K562 (cell line): ENCODE data around the gene KCP. TPM values are rescaled to one million over a fixed set of nuclear protein-coding genes. Genes with fewer than 3 reads are reported as not detected.
A peak's percentile ranks its signal among the peaks of the same experiment; 100 is the strongest.

Experiments used
- CTCFL ChIP-seq: IDR thresholded peaks from 2 replicates; pipeline ENCODE4 v1.6.1; 2011; ENCODE audit warnings: borderline replicate concordance, low read depth, mild to moderate bottlenecking, moderate library complexity, low read length; ENCODE audit not compliant: insufficient read depth, poor library complexity, severe bottlenecking
- GTF2F1 ChIP-seq: IDR thresholded peaks from 2 replicates; pipeline ENCODE4 v1.6.1; 2011; ENCODE audit warnings: low read depth, low read length, improper control_type of control experiment
- HIVEP1 ChIP-seq: fragments of 250-450 bp; sonication (Bioruptor Pico); IDR thresholded peaks from 2 replicates; pipeline ENCODE4 v1.4.0; 2020; ENCODE audit warnings: mild to moderate bottlenecking
- KHSRP ChIP-seq: fragments of 450-650 bp; IDR thresholded peaks from 2 replicates; pipeline ENCODE4 v1.6.1; 2017
- MNT ChIP-seq, 2 experiments: fragments of 450-650 bp; conservative IDR thresholded peaks; 2 replicates each; pipeline ENCODE4 v1.6.1; 2017; ENCODE audit warnings: mild to moderate bottlenecking in 2 of 2, moderate library complexity in 2 of 2
- NFYB ChIP-seq: IDR thresholded peaks from 2 replicates; pipeline ENCODE4 v1.6.1; 2011; ENCODE audit warnings: mild to moderate bottlenecking, moderate library complexity; ENCODE audit not compliant: insufficient read length; ENCODE audit errors: extremely low read depth
- NR1H2 ChIP-seq: sonication (generic); formaldehyde crosslinking; IDR thresholded peaks from 2 replicates; pipeline ENCODE4 v1.4.0; 2020; ENCODE audit warnings: mild to moderate bottlenecking, missing genetic modification reagents
- ZNF318 ChIP-seq, 2 experiments: fragments of 450-650 bp; IDR thresholded peaks; 2 replicates each; pipeline ENCODE4 v1.6.1; 2016; ENCODE audit warnings: mild to moderate bottlenecking in 2 of 2, borderline replicate concordance in 1 of 2, low read depth in 1 of 2, moderate library complexity in 1 of 2
- ZNF449 ChIP-seq: fragments of 250-450 bp; sonication (Bioruptor Pico); IDR thresholded peaks from 2 replicates; pipeline ENCODE4 v1.8.0; 2022; ENCODE audit warnings: moderate library complexity, mild to moderate bottlenecking, inconsistent platforms
- polyA plus RNA-seq, 8 experiments: library from polyadenylated mRNA; depleted of rRNA in 4 of 8; stranded (reverse) in 5 of 8; unstranded in 3 of 8; fragments of >200 nt; fragmentation: Nextera tagmentation in 2 of 8; fragmentation: Illumina TruSeq in 1 of 8; extraction: Ambion mirVana in 2 of 8; extraction: Trizol in 1 of 8; gene quantifications; 2 replicates each; pipeline versions ENCODE4 v1.2.1 to v1.2.3, GENCODE V29; 2011 to 2014; ENCODE audit warnings: inconsistent platforms in 1 of 8, missing spikeins in 1 of 8
- total RNA-seq, 7 experiments: library from RNA; depleted of rRNA in 6 of 7; stranded (reverse); fragments of >200 nt in 6 of 7; fragmentation: Illumina TruSeq in 2 of 7; extraction: Trizol in 2 of 7; gene quantifications; 2 replicates each; pipeline versions ENCODE4 v1.2.1 to v1.2.3, GENCODE V29; 2011 to 2021; ENCODE audit warnings: low replicate concordance in 1 of 7
- TF ChIP-seq, protein P1 (sequence below): IDR thresholded peaks from 2 replicates; pipeline ENCODE4 v1.6.1; 2016; ENCODE audit warnings: missing genetic modification characterization, missing compliant biosample characterization

KCP gene
- total and polyA plus RNA-seq, 9 of the 15 experiments (the other 6 are each of a cell fraction or from before 2014, with no cell fraction given): 0.06 to 0.17 (median 0.12) TPM; not detected in 3

DNA sequence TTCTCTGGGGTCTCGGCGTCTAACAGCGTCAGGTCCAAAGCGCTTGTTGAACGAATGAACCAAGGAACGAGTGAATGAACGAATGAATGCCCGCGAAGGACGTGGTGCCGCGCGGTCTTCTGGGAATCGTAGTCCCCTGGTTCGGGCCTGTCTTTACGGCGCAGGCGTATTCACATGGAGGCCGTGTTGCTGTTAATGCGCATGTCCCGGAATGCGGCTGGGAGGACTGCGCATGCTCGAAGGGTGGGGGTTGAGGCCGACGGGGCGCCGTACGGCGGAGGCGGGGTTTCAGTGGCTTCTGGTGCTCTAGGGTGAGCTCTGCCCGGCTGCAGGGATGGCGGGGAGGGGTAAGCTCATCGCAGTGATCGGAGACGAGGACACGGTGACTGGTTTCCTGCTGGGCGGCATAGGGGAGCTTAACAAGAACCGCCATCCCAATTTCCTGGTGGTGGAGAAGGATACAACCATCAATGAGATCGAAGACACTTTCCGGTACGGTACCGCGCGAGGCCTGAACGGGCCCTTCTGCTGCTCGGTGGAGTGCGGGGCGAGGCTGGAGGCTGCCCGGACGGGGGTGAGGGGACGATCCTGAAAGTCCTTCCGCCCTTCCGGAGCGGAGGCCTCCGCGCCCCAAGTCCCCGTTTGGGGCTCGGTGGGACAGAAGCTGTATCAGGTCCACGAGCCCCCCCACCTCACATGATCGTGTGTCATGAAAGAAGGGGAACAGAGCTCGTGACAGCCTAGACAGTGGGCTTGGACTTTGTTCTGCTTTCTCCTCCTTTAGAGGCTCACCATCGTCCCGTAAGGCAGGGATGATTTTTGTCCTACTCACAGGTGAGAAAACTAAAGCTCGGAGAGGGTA is 47.7 kb downstream of the KCP start, which contains the start of gene ATP6V1F (continued):
- no peak for TF ChIP-seq CTCFL
- TF ChIP-seq NR1H2 (CRISPR knock-in tag): 0 out of 2 replicates have a peak, but pooled peaks have one; percentile 59
- TF ChIP-seq ZNF449: no peak
- TF ChIP-seq KHSRP: no peak
- no peak for TF ChIP-seq HIVEP1 (CRISPR knock-in tag)
- TF ChIP-seq, protein P1, sequence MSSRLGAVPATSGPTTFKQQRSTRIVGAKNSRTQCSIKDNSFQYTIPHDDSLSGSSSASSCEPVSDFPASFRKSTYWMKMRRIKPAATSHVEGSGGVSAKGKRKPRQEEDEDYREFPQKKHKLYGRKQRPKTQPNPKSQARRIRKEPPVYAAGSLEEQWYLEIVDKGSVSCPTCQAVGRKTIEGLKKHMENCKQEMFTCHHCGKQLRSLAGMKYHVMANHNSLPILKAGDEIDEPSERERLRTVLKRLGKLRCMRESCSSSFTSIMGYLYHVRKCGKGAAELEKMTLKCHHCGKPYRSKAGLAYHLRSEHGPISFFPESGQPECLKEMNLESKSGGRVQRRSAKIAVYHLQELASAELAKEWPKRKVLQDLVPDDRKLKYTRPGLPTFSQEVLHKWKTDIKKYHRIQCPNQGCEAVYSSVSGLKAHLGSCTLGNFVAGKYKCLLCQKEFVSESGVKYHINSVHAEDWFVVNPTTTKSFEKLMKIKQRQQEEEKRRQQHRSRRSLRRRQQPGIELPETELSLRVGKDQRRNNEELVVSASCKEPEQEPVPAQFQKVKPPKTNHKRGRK (tag): no peak
- no peak; the same call in 1 of the 2 replicates for TF ChIP-seq GTF2F1
- TF ChIP-seq NFYB: no peak
- no peak for TF ChIP-seq ZNF318 (IDR thresholded peaks at IDR 0.05; ENCODE audit: borderline replicate concordance in 1 of 2, low read depth in 1 of 2)
- peak; percentile 50 to 55; a peak in 3 of 4 replicates for TF ChIP-seq MNT (conservative IDR thresholded peaks at IDR 0.05)
